Stimulated activated CD4-positive, alpha-beta T cell treated with anti-CD3 and anti-CD28 coated beads, Interleukin-1b, Interleukin-23, amount 100 ng/mL, for 4 hours (primary cell): ENCODE measurements around the gene LRIF1.
A peak's percentile ranks its signal among the peaks of the same experiment; 100 is the strongest.
"Not testable (repeated sequence)": the region's sequence is repeated elsewhere in the genome, so short reads cannot be mapped to it uniquely, and the experiment has no call there.

Source experiments
- DNase-seq, 2 donors: peaks; one replicate each; pipeline ENCODE4 v3.0.0-alpha.2; 2020; ENCODE audit warnings: low read depth in 2 of 2

The LRIF1 gene

GRCh38 chr1:110963691-110964454 lies at the start of gene LRIF1:
Gene LRIF1, minus strand, starts transcription at chr1:110963922. Its CDS starts 234 bp downstream, at chr1:110963688.
- DNase-seq: peak; percentile 98 to 99

GRCh38 chr1:111008031-111008430 lies 44.3 kb upstream of the LRIF1 start:
- no peak for DNase-seq

- DNase-seq: no peak
These were observed 42.8 kb upstream of the LRIF1 start for GRCh38 chr1:111006556-111006955.

GRCh38 chr1:110999607-111000006 lies 35.9 kb upstream of the LRIF1 start:
- not testable (repeated sequence) for DNase-seq

- DNase-seq: not testable (repeated sequence)
These were observed 28.6 kb upstream of the LRIF1 start for GRCh38 chr1:110992329-110992728.

- not testable (repeated sequence) for DNase-seq
These were observed 27.6 kb upstream of the LRIF1 start for GRCh38 chr1:110991295-110991694.

GRCh38 chr1:110990541-110990940 lies 26.8 kb upstream of the LRIF1 start:
- no peak for DNase-seq

- no peak for DNase-seq
These were observed 22.7 kb upstream of the LRIF1 start for GRCh38 chr1:110986407-110986891.

GRCh38 chr1:110982320-110982719 lies 18.6 kb upstream of the LRIF1 start:
- DNase-seq: no peak

GRCh38 chr1:110979154-110979553 lies 15.4 kb upstream of the LRIF1 start:
- DNase-seq: no peak

- DNase-seq: no peak
These were observed 12.4 kb upstream of the LRIF1 start for GRCh38 chr1:110976089-110976488.

- DNase-seq: no peak
These were observed 11.5 kb upstream of the LRIF1 start for GRCh38 chr1:110975265-110975664.

GRCh38 chr1:110967256-110967655 lies 3.5 kb upstream of the LRIF1 start:
- no peak for DNase-seq

- no peak for DNase-seq
These were observed 757 bp upstream of the LRIF1 start for GRCh38 chr1:110964455-110964903.

GRCh38 chr1:110962892-110963690 lies 631 bp downstream of the LRIF1 start:
- peak; percentile 39 to 46 for DNase-seq

GRCh38 chr1:110961902-110962301 lies 1.8 kb downstream of the LRIF1 start:
- no peak for DNase-seq

- no peak for DNase-seq
These were observed 2.8 kb downstream of the LRIF1 start for GRCh38 chr1:110960777-110961420.

GRCh38 chr1:110957798-110958197 lies 5.9 kb downstream of the LRIF1 start:
- no peak for DNase-seq

GRCh38 chr1:110956586-110956985 lies 7.1 kb downstream of the LRIF1 start:
- DNase-seq: no peak

GRCh38 chr1:110953031-110953430 lies 10.7 kb downstream of the LRIF1 start:
- DNase-seq: no peak

- DNase-seq: no peak
These were observed 11.7 kb downstream of the LRIF1 start for GRCh38 chr1:110952031-110952430.

- no peak for DNase-seq
These were observed 12.6 kb downstream of the LRIF1 start for GRCh38 chr1:110951161-110951560.
